HG02852 (cell line): ENCODE measurements around the gene ADM2.

Experiments used
- ATAC-seq: cut with Tn5 transposase; IDR thresholded peaks from one replicate; pipeline ENCODE4 v1.9.1; 2021; ENCODE audit warnings: mild to moderate bottlenecking, moderate library complexity; ENCODE audit not compliant: unreplicated experiment

The ADM2 gene

GRCh38 chr22:50483977-50484853, 2.9 kb downstream of the ADM2 start:
- ATAC-seq: no peak

GRCh38 chr22:50485221-50486131, 4.1 kb downstream of the ADM2 start:
- ATAC-seq: no peak

- no peak for ATAC-seq
These were observed 5.4 kb downstream of the ADM2 start, which contains the start of gene MIOX for GRCh38 chr22:50486561-50487289. Gene MIOX (plus strand): TSS chr22:50486859. CDS start chr22:50486898, 39 bp downstream.

GRCh38 chr22:50487290-50488005, 6.1 kb downstream of the ADM2 start:
- ATAC-seq: no peak

- no peak for ATAC-seq
These were observed 6.8 kb downstream of the ADM2 start for GRCh38 chr22:50488006-50488677.

- ATAC-seq: no peak
These were observed 7.5 kb downstream of the ADM2 start for GRCh38 chr22:50488886-50489285.

GRCh38 chr22:50489363-50490243, 8.3 kb downstream of the ADM2 start:
- no peak for ATAC-seq

GRCh38 chr22:50490531-50491308, 9.4 kb downstream of the ADM2 start:
- no peak for ATAC-seq

- ATAC-seq: no peak
These were observed 15.8 kb downstream of the ADM2 start for GRCh38 chr22:50497093-50497492.

GRCh38 chr22:50498322-50498890, 17.1 kb downstream of the ADM2 start:
- ATAC-seq: no peak

- ATAC-seq: no peak
These were observed 19.1 kb downstream of the ADM2 start for GRCh38 chr22:50500452-50500851.

GRCh38 chr22:50502096-50502495, 20.8 kb downstream of the ADM2 start:
- ATAC-seq: no peak

GRCh38 chr22:50502628-50503474, 21.5 kb downstream of the ADM2 start:
- no peak for ATAC-seq

GRCh38 chr22:50503475-50504145, 22.3 kb downstream of the ADM2 start:
- ATAC-seq: no peak

- ATAC-seq: no peak
These were observed 23.2 kb downstream of the ADM2 start for GRCh38 chr22:50504369-50505211.
